Erythroblast (primary cell): ENCODE data around the gene ENTREP1.
"Not testable (repeated sequence)": the region's sequence is repeated elsewhere in the genome, so short reads cannot be mapped to it uniquely, and the experiment has no call there.

ENCODE experiments used
- DNase-seq, 2 experiments: peaks; one replicate each; lab custom pipeline; 2025; lab: John Stamatoyannopoulos, UW
- GATA1 ChIP-seq: IDR thresholded peaks from 2 replicates; pipeline ENCODE4 v1.6.1; 2011; ENCODE audit warnings: low read depth, mild to moderate bottlenecking, control low read depth, low read length, moderate library complexity
- POLR2A ChIP-seq: IDR thresholded peaks from 2 replicates; pipeline ENCODE4 v1.6.1; 2011; ENCODE audit warnings: mild to moderate bottlenecking, low read length

ENTREP1 gene

GRCh38 chr9:69428017-69428785, 103.2 kb downstream of the ENTREP1 start:
- DNase-seq = no peak
- TF ChIP-seq POLR2A (no peak), GATA1 (no peak)

- DNase-seq = no peak
- TF ChIP-seq POLR2A (no peak), GATA1 (no peak)
Measured at GRCh38 chr9:69429281-69429680, 104.3 kb downstream of the ENTREP1 start.

- no peak for DNase-seq
- TF ChIP-seq GATA1 = no peak
Measured at GRCh38 chr9:69430206-69430605, 105.2 kb downstream of the ENTREP1 start.

GRCh38 chr9:69431203-69431602, 106.2 kb downstream of the ENTREP1 start:
- TF ChIP-seq GATA1 = no peak
- TF ChIP-seq POLR2A = no peak

GRCh38 chr9:69431777-69432176, 106.8 kb downstream of the ENTREP1 start:
- no peak for DNase-seq
- TF ChIP-seq GATA1 = no peak
- TF ChIP-seq POLR2A = no peak

More at GRCh38 chr9:69431203-69431602, 106.2 kb downstream of the ENTREP1 start:
- no peak for DNase-seq

GRCh38 chr9:69432623-69433022, 107.6 kb downstream of the ENTREP1 start:
- DNase-seq = no peak
- TF ChIP-seq GATA1 = no peak
- no peak for TF ChIP-seq POLR2A

- TF ChIP-seq GATA1 (no peak), POLR2A (no peak)
Measured at GRCh38 chr9:69433392-69433791, 108.4 kb downstream of the ENTREP1 start.

GRCh38 chr9:69433968-69434367, 109.0 kb downstream of the ENTREP1 start:
- TF ChIP-seq GATA1 (no peak), POLR2A (no peak)
- no peak for DNase-seq

More at GRCh38 chr9:69433392-69433791, 108.4 kb downstream of the ENTREP1 start:
- DNase-seq = no peak

- DNase-seq = not testable (repeated sequence)
Measured at GRCh38 chr9:69439654-69440053, 114.6 kb downstream of the ENTREP1 start.

- DNase-seq = not testable (repeated sequence)
Measured at GRCh38 chr9:69440254-69440955, 115.4 kb downstream of the ENTREP1 start.
